ENCODE data around the gene TXNDC5.

DNA sequence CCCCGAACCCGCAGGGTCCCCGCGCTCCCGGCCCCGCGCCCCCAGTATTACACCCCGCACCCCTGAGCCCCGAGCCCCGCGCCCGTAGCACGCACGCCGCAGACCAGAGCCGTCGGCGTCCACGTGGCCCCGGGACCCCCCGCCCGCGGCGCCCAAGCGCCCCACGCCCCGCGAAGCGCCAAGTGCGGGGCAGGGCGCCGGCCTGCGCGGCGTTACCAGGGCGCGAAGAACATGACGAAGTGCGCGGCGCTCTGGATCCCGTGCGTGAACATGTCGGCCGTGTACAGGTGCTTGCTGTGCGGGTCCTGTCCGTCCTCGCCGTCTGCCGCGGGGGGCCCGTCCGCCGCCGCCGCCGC lies 312 bp downstream of the TXNDC5 start:
- TF ChIP-seq, protein P1, sequence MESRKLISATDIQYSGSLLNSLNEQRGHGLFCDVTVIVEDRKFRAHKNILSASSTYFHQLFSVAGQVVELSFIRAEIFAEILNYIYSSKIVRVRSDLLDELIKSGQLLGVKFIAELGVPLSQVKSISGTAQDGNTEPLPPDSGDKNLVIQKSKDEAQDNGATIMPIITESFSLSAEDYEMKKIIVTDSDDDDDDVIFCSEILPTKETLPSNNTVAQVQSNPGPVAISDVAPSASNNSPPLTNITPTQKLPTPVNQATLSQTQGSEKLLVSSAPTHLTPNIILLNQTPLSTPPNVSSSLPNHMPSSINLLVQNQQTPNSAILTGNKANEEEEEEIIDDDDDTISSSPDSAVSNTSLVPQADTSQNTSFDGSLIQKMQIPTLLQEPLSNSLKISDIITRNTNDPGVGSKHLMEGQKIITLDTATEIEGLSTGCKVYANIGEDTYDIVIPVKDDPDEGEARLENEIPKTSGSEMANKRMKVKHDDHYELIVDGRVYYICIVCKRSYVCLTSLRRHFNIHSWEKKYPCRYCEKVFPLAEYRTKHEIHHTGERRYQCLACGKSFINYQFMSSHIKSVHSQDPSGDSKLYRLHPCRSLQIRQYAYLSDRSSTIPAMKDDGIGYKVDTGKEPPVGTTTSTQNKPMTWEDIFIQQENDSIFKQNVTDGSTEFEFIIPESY (IDR thresholded peaks at IDR 0.05; ENCODE audit: extremely low read depth, insufficient replicate concordance, low read length), result no peak
- TF ChIP-seq, protein P2, sequence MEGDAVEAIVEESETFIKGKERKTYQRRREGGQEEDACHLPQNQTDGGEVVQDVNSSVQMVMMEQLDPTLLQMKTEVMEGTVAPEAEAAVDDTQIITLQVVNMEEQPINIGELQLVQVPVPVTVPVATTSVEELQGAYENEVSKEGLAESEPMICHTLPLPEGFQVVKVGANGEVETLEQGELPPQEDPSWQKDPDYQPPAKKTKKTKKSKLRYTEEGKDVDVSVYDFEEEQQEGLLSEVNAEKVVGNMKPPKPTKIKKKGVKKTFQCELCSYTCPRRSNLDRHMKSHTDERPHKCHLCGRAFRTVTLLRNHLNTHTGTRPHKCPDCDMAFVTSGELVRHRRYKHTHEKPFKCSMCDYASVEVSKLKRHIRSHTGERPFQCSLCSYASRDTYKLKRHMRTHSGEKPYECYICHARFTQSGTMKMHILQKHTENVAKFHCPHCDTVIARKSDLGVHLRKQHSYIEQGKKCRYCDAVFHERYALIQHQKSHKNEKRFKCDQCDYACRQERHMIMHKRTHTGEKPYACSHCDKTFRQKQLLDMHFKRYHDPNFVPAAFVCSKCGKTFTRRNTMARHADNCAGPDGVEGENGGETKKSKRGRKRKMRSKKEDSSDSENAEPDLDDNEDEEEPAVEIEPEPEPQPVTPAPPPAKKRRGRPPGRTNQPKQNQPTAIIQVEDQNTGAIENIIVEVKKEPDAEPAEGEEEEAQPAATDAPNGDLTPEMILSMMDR (IDR thresholded peaks at IDR 0.05 in 2 of 3, conservative IDR thresholded peaks at IDR 0.05 in 1 of 3; ENCODE audit: borderline replicate concordance in 1 of 3, insufficient read depth in 1 of 3, low read depth in 2 of 3, low read length in 2 of 3), result no peak
- no peak for TF ChIP-seq POLR2AphosphoS5 (IDR thresholded peaks at IDR 0.05; ENCODE audit: low read depth, low read length)
